Measurements from ENCODE around the gene MRPS30.
"Not testable (repeated sequence)": the region's sequence is repeated elsewhere in the genome, so short reads cannot be mapped to it uniquely, and the experiment has no call there.

MRPS30 gene

GRCh38 chr5:44808435-44809214, at the start of gene MRPS30:
MRPS30 (plus strand) TSS chr5:44808947; CDS start chr5:44808963, 16 bp downstream.
- peak; percentile 97 for FAIRE-seq

GRCh38 chr5:44769200-44769876, 39.4 kb upstream of the MRPS30 start:
- FAIRE-seq: no peak

- no peak for FAIRE-seq
Observed at GRCh38 chr5:44769877-44770209, 38.9 kb upstream of the MRPS30 start.

- FAIRE-seq: no peak
Observed at GRCh38 chr5:44770780-44771717, 37.7 kb upstream of the MRPS30 start.

- not testable (repeated sequence) for FAIRE-seq
Observed at GRCh38 chr5:44772397-44772796, 36.4 kb upstream of the MRPS30 start.

DNA sequence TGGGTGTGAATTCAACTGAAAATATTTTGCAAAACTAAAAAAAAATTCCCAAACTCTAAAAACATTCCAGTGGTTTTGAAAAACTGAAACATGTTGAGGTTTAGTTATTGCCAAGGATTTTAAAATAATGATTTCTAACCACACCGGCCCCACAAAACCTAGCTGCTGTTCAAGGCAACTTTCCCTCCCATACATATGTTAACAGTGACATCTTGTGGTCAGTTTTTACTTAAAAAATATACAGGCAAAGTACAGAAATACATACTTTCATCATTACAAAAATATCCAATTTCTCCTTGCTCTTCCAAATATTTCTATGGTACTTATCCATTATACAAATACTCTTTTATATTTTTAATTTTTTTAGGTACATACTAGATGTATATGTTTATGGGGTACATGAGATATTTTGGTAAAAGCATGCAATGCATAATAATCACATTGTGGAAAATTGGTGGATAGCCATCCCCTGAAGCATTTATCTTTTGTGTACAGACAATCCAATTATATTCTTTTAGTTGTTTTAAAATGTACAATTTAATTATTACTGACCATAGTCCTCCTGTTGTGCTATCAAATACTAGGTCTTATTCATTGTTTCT, 34.4 kb upstream of the MRPS30 start:
- peak; percentile 43 for FAIRE-seq

DNA sequence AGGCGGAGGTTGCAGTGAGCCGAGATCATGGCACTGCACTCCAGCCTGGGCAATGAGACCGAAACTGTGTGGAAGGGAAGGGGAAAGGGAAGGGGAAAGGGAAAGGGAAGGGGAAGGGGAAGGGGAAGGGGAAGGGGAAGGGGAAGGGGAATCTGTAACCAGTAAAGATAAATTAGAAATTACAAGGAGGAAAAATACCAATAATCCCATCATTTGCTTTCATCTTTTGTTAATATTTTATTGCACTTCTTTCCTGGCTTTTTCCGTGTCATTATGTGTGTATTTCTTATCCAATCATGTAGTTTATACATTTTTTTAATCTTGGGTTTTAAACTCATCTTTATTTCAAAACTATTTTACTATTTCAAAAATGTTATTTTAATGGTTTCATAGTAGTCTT, 29.6 kb upstream of the MRPS30 start:
- FAIRE-seq: peak; percentile 43

GRCh38 chr5:44783634-44784315, 25.0 kb upstream of the MRPS30 start:
- FAIRE-seq: no peak

GRCh38 chr5:44787731-44788130, 21.0 kb upstream of the MRPS30 start:
- FAIRE-seq: no peak

GRCh38 chr5:44789372-44789995, 19.3 kb upstream of the MRPS30 start:
- FAIRE-seq: not testable (repeated sequence)

- FAIRE-seq: not testable (repeated sequence)
Observed at GRCh38 chr5:44792031-44792673, 16.6 kb upstream of the MRPS30 start.

- FAIRE-seq: no peak
Observed at GRCh38 chr5:44794371-44794770, 14.4 kb upstream of the MRPS30 start.

DNA sequence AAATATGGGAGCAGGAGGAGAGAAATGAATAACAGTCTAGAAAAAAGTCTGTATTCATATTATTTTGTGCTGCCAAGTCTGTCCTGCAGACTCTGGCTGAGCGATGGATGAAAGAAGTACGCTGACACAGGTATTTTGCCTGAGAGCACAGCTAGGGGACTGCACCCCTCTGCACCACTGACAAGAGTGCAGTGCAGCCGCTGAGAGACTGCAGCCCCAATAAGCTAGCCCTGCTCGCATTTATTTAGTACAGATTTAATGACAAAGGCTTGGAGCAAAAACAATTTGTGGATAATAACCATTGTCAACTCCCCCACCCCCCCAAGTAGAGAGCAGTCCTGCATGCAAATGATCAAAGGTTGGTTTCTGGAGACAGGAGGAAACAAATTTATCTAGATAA, 13.3 kb upstream of the MRPS30 start:
- FAIRE-seq: no peak

GRCh38 chr5:44797841-44798240, 10.9 kb upstream of the MRPS30 start:
- FAIRE-seq: no peak

- no peak for FAIRE-seq
Observed at GRCh38 chr5:44801992-44802391, 6.8 kb upstream of the MRPS30 start.

- no peak for FAIRE-seq
Observed at GRCh38 chr5:44806608-44807007, 2.1 kb upstream of the MRPS30 start.

DNA sequence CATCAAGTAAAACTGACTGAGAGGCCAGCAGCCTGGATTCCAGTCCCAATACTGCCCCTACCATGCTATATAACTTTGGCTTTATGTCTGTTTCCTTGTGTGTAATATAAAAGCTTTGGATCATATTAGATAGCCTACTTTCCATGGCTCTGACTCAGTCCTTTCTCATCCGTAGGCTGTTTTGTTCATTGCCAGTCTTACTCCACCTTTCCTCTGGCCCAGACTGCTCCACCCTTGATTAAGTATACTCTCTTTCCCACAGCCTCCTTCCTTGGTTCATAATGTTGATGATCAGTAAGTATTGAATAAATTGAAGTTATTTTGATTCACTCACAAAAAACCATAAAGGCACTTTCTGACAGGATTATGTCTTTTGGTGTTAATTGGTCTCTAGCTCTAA, 1.5 kb upstream of the MRPS30 start:
- no peak for FAIRE-seq

GRCh38 chr5:44809215-44809955, 638 bp downstream of the MRPS30 start:
- FAIRE-seq: no peak

- no peak for FAIRE-seq
Observed at GRCh38 chr5:44809956-44810420, 1.2 kb downstream of the MRPS30 start.

- FAIRE-seq: no peak
Observed at GRCh38 chr5:44814761-44815160, 6.0 kb downstream of the MRPS30 start.
